Psoas muscle (tissue), 8 donors: Measurements from ENCODE around the gene RANBP3L. TPM values are rescaled to one million over a fixed set of nuclear protein-coding genes. Genes with fewer than 3 reads are reported as not detected.

Source experiments
- ATAC-seq, 4 donors: fragments of 200-7000 bp; cut with Tn5 transposase; one replicate each; pipeline ENCODE4 v1.9.1; 2020; ENCODE audit warnings: moderate library complexity in 3 of 4, mild to moderate bottlenecking in 2 of 4
- DNase-seq, 2 donors: peaks; one replicate each; pipeline ENCODE4 v3.0.0-alpha.2; 2020
- H3K27ac ChIP-seq: fragments of 200-600 bp; one replicate; pipeline ENCODE4 v1.8.0; 2022
- H3K27me3 ChIP-seq, 3 donors: fragments of 200-600 bp in 1 of 3; one replicate each; pipeline versions ENCODE4 v1.6.1 to v1.8.0; 2013 to 2022; ENCODE audit warnings: low read length in 2 of 3, mild to moderate bottlenecking in 2 of 3, moderate library complexity in 1 of 3; ENCODE audit not compliant: insufficient read depth in 3 of 3
- H3K36me3 ChIP-seq, 2 donors: fragments of 200-600 bp in 1 of 2; one replicate each; pipeline versions ENCODE4 v1.6.1 to v1.8.0; 2013 to 2022; ENCODE audit warnings: low read depth in 1 of 2, mild to moderate bottlenecking in 1 of 2, moderate library complexity in 1 of 2; ENCODE audit not compliant: insufficient read depth in 1 of 2
- H3K4me1 ChIP-seq: fragments of 200-600 bp; one replicate; pipeline ENCODE4 v1.8.0; 2022
- H3K4me3 ChIP-seq: fragments of 200-600 bp; one replicate; pipeline ENCODE4 v1.8.0; 2022; ENCODE audit warnings: mild to moderate bottlenecking
- H3K9me3 ChIP-seq: fragments of 200-600 bp; one replicate; pipeline ENCODE4 v1.8.0; 2022
- WGBS, 3 donors: extraction: QIAGEN DNeasy Blood & Tissue Kit; methylation state at CpG; one replicate each; pipeline versions ENCODE4 v1.1.6 to v1.1.7; 2013; 5-methylcytosine and 5-hydroxymethylcytosine counted together
- intact Hi-C, 2 donors: fragments of 100-400 bp; cut with DNase I; formaldehyde crosslinking; loops; one replicate each; pipeline versions ENCODE4 v1.11.0 to v1.14.2; 2022
- polyA plus RNA-seq, 3 donors: library from polyadenylated mRNA; stranded (reverse); fragments of 200-250 nt; gene quantifications; one replicate each; pipeline ENCODE4 v1.2.3, GENCODE V29; 2013
- total RNA-seq, 4 donors: library from RNA; stranded (reverse); fragmentation: NEBNext Ultra II Directional in 2 of 4; extraction: Animal tissue kit (Norgen Biotek cat#: 25700) in 2 of 4; gene quantifications; one replicate each; pipeline versions ENCODE4 v1.2.1 to v1.2.4, GENCODE V29; 2021 to 2023
- TF ChIP-seq, protein P1 (sequence below): fragments of 200-600 bp; IDR thresholded peaks from one replicate; pipeline ENCODE4 v1.8.0; 2022; ENCODE audit warnings: antibody characterized with exemption
- donor health status: healthy with polysubstance abuse.
- donor health status: DM: no; HTN: no; CAD: no; lungs with moderate emphysema.
- donor health status: Bipolar disorder and iron deficiency.
- donor health status: healthy.
- donor health status: DM: yes; HTN: yes; CAD: no.
- donor health status: DM: no; HTN: no; CAD: no.
- donor health status: DM: no; HTN: no; CAD: no.
- donor health status: DM: yes; HTN: yes; CAD: no.

The RANBP3L gene
- total and polyA plus RNA-seq, 7 donors = 0.04 to 0.58 (median 0.17) TPM; not detected in 2

DNA sequence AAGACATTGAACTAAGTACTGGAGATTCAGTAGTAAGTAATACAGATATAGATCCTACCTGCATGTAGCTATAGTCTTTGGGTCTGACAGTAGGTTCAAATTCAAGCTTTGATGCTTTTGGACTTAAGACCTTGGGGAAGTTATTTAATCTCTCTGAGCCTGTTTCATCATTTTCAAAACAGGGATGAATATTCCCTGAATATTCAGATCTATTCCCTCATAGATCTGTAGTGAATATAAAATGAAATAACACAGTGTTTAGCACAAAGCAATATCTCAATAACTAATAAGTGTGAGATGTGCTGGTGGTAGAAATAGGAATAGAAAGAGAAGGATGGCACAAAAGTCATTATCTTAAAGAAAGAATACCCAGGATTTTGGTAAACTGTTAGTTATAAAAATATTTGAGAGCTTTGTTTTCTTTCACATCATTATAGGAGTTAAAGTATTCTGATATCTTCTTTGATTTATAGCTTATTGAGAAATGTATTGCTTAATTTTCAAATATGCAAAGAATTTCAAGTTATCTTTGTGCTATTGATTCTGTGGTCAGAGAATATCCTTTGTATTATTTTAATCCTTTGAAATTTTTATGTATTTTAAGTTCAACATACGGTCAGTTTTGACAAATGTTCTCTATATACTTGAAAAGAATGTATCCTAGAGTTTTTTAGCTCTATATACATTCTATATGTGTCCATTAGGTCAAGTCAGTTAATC is 11.4 kb upstream of the RANBP3L start:
- no peaks in the 10 kb centered on the region for H3K9me3 ChIP-seq
- 61 to 77% (median 71%) methylated on average over 1 of the region's 1 CpG for WGBS, 3 donors
- ATAC-seq = no peak
- intact Hi-C loops = no loop called here
- TF ChIP-seq, protein P1, sequence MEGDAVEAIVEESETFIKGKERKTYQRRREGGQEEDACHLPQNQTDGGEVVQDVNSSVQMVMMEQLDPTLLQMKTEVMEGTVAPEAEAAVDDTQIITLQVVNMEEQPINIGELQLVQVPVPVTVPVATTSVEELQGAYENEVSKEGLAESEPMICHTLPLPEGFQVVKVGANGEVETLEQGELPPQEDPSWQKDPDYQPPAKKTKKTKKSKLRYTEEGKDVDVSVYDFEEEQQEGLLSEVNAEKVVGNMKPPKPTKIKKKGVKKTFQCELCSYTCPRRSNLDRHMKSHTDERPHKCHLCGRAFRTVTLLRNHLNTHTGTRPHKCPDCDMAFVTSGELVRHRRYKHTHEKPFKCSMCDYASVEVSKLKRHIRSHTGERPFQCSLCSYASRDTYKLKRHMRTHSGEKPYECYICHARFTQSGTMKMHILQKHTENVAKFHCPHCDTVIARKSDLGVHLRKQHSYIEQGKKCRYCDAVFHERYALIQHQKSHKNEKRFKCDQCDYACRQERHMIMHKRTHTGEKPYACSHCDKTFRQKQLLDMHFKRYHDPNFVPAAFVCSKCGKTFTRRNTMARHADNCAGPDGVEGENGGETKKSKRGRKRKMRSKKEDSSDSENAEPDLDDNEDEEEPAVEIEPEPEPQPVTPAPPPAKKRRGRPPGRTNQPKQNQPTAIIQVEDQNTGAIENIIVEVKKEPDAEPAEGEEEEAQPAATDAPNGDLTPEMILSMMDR = no peak
- no peaks in the 10 kb centered on the region for H3K4me1 ChIP-seq
- H3K36me3 ChIP-seq = no peaks in the 10 kb centered on the region
- no peak overlapping the region for H3K4me3 ChIP-seq
- H3K27ac ChIP-seq = no peak overlapping the region
- DNase-seq = no peak
- H3K27me3 ChIP-seq = no peaks in the 10 kb centered on the region

DNA sequence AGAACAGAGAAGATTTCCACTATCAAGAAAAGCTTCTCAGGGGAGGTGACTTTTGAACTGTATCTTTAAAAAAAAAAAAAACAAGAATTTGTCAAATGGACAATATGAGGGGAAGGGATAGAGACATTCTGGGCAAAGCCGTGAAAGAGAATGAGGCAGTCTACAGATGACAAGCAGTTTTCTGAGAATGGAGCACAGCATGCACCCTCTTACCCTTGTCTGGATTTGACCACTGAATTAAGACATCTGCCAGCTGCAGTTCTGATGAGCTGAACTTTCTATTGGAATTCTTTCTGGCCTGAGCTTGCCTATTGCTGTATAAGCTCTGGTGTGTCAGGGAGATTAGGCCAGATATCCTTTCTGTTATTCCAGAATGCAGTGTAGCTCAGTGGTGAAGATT is 10.3 kb upstream of the RANBP3L start:
- TF ChIP-seq, protein P1 = no peak
- no peaks in the 10 kb centered on the region for H3K27me3 ChIP-seq
- WGBS, 3 donors = 13 to 32% (median 27%) methylated on average over 1 of the region's 1 CpG
- H3K9me3 ChIP-seq = no peaks in the 10 kb centered on the region
- no peak for ATAC-seq
- H3K36me3 ChIP-seq = no peaks in the 10 kb centered on the region
- no peak for DNase-seq
- no peak overlapping the region for H3K27ac ChIP-seq
- intact Hi-C loops = no loop called here
- H3K4me3 ChIP-seq = no peak overlapping the region
- H3K4me1 ChIP-seq = no peaks in the 10 kb centered on the region

DNA sequence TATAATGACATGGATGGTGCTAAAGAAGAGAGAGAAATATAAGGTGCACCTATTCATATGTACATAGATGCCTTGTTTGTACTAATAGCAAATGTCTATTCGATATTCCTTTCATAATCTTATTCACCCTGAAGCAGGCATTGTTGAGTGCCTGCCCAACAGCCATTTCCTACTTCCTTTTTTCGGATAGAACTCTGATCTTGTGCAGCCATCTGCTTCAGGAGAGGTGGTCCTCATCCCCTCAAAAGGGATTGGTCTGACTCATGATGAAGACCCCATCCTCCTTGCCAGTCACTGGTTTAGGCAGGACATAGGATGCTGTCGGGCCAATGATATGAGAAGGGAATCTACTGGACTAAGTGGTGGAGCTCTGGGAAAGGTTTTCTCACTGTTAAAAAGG is 8.4 kb upstream of the RANBP3L start:
- Histone ChIP-seq H3K9me3 (no peaks in the 10 kb centered on the region), H3K36me3 (no peaks in the 10 kb centered on the region), H3K27ac (no peak overlapping the region), H3K4me1 (peaks cover 4% of the 10 kb centered on the region), H3K4me3 (no peak overlapping the region), H3K27me3 (no peaks in the 10 kb centered on the region)
- 77 to 79% (median 79%) methylated on average over 3 of the region's 3 CpGs for WGBS, 3 donors
- DNase-seq = no peak
- ATAC-seq = no peak
- TF ChIP-seq, protein P1 = no peak
- intact Hi-C loops = no loop called here

DNA sequence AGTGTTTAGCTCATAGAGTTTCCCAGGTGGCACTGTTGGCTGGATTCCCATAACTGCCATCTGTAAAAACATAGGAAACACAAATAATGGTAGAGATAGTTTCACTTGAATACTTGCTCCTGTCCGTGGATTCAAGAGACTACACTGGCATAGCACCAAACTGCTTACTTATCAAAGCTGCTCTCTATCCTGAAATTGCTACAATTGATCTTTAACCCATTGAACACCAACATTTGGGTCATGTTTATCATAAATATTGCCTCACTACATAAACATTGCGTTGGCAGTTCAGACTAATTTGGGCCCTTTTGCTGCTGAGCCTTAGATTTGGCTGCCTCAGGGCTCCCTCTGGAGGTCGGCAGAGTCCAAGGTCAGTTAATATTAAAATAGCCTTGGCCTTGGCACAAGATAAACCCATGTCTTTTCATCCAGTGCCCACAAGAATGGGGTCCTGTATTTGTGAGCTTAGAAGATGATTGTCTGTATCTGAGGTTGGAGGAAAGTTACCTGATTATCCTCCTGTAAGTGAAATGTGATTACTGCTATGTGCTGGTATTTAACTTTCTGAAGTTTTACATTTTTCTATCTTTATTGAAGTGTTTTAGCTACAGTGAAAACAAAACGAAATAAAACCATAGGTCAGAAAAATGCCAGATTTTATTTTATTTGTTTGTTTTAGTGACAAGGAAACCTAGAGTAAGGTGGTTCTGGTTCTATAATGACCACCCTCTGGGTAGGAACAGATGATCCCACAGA is 4.0 kb upstream of the RANBP3L start:
- ATAC-seq = peak; percentile 78 to 92 (median 83)
- intact Hi-C loops = loop anchor here in 1 of 2 donors (1.0 to 10.0 kb wide), 3 partner anchors 40 to 231 kb away; no protein-coding TSS in a partner anchor
- TF ChIP-seq, protein P1 = peak; percentile 70
- Histone ChIP-seq H3K36me3 (no peaks in the 10 kb centered on the region), H3K27ac (no peak overlapping the region), H3K4me3 (no peak overlapping the region), H3K4me1 (peaks cover 21% of the 10 kb centered on the region), H3K9me3 (no peaks in the 10 kb centered on the region), H3K27me3 (no peaks in the 10 kb centered on the region)
- peak; percentile 27 to 66 for DNase-seq
- 28 to 37% (median 30%) methylated on average over 4 of the region's 4 CpGs for WGBS, 3 donors
